CD4-positive, alpha-beta T cell treated with Interleukin-4 for 1 hour (primary cell): ENCODE results near the gene ANO2.

ENCODE experiments used
- DNase-seq, 2 donors: peaks; one replicate each; pipeline ENCODE4 v3.0.0-alpha.2; 2020 to 2022

The ANO2 gene

DNA sequence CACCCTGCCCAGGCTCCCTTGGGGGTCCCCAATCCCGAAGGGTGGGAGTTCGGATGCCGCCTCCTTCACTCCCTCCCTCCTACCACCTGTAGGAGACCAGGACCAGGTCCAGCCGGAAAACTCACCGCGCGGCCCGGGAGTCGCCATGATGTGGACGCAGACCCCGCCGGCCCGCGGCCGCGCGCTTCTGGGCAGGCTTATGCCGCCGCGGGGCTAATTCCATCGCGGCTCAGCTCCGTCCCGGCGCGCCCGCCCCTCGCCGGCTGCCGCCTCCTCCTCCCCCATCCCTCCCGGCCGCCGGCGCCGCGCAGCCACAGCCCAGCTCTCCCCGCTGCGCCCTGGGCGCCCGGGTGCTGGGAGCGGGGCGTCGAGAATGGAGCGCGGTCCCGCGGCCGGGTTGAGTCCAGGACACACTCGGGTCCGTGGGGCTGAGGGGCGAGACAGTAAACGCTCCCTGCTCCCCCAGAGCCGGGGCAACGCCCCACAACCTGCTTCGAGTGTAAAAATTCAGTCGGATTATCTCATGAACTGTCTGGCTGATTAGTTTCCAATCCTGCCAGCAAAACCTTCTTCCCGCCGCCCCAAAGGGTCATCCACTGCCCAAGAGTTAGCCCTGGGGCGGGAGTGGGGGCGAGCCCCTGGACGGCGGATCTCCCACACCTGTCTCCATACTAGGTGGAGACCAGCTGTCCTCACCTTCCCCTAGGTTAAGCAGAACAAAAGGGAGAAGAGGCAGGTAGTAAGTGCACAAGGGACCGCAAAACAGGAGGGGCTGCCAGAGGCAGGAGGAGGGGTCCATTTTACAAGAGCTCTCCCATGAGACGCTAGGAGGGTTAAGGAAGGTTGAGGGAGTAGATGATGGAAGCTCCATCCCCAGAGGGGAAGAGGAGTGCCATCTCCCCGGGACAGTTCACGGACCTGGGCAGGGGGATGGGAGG, at the start of gene ANO2:
ANO2 (minus strand) TSS at position 189 of the 938 bp plus-strand sequence; CDS start at position 147, 42 bp downstream.
- no peak for DNase-seq

DNA sequence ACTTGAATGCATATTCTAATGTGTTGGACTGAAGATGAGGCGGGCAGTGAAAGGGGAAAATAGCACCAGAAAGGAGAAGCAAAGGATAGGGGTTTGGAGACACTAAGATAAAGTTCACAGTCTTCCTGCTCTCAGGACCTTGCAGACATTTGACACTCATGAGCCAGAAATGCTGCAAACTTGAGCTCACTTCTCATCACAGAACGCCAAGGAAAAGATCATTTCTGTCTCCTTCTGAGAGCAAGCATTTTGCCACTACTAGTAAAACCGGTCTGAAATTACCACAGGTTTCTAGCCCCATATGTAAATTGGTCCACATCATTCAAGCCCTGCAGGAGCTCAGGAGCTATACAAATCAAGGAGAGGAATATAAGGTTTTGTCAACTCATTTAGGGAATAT, 44.6 kb upstream of the ANO2 start:
- DNase-seq, result no peak

DNA sequence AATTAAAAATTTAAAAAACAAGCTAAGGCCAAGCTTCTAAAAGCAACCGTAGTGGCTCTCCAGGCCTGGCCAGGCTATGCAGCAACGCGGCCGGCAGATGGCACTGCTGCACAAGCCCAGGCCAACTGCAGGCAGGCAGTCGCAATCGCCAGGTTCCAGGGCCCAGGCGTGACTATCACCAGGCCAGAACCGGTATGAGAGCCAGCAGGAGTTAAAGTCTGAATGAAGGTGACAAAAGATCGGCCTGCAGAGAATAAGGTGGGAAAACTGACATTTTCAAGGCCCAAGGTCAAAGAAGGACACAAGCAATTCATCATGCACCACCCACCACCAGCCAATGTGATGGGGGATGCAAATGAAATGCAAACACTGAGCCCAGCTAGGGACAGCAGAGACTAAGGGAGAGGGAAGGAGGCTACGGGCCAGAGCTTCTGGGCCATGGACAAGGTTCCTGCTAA, 43.6 kb upstream of the ANO2 start:
- peak; percentile 58 to 65 for DNase-seq

DNA sequence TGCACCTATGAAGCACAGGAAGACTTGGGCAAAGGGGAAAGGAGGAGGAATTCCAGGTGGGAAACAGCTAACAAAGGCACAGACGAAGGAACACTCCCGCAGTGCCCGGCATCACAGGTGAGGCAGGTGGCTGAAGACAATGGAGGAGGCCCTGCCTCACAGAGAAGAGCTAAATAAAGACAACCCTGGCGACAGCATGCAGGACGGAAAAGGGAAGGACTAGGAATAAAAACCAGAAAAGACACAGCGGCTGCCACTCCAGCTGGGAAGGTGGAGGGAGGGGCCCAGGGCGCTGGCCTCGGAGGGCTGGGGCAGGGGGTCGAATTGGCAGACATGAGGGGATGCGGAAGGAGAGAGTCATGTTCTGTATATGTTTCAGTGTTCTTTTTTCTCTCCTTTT, 43.0 kb upstream of the ANO2 start:
- no peak for DNase-seq

DNA sequence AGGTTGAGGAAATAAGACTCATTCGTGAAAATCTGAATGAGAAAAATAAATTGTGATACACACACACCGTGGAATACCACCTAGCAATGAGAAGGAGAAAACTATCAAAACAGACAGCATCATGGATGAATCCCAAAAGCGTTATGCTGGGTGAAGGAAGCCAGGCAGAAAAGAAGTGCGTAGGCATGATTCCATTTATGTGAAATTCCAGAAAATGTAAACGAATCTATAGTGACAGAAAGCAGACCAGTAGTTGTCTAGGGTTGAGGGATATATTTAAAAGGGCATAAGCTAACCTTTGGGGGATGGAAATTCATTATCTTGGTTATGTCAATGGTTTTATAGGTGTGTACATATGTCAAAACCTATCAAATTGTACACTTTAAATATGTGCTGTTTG, 42.5 kb upstream of the ANO2 start:
- no peak for DNase-seq

DNA sequence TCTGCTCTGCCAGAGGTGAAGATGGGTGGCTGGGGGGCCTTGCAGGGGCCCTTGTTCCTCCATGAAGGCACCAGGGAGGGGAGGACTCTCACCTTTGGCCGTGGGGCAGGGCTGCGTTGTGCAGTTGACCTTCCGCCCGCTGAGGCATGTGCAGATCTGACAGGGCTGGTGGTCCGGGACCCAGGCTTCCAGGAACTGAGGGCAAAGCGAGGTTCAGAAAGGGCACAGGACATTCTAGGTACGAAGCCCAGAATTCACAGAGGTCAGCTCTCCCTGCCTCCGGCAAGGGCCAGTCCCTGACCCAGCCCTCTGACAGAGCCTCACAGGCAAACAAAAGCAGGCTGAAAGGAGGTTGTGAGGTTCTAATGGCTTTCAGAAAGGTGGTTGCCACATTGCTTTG, 40.4 kb upstream of the ANO2 start:
- DNase-seq, result no peak

DNA sequence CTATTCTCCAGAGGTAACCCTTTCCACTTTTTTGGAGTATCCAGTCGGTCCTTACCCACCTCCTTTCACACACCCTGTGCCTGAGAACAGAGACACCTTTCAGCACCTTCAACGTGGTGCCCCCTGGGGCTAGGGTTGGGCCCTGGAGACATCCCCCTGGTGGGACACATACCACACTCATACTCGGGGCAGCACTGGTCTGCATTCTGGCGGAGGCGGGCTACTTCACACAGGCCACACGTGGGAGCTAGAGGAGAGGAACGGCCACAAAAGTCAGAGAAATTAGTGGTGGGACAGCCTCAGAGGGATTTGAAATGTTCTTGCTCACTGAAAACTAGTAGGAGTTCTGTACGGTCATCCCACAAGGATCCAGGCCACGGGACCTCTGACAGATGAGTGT, 39.8 kb upstream of the ANO2 start:
- DNase-seq, result no peak

DNA sequence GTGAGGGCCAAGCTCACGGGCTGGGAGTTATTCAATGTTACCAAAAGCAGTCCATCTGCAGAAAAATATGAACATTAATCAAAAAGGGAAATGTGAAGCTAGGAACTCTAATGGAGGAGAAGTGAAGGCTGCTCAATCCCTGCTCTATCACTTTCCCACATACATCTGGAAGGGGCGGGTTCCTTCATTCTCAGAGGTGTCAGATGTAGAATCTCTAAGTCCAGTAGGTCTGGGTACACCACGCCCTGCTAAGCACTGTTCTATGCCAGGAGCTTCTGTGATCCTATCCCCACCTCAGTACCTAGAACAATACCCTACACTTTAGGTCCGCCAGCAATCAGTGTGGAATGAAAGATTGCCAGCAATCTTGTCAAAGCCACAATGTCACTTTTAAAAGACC, 37.0 kb upstream of the ANO2 start:
- DNase-seq, result no peak

DNA sequence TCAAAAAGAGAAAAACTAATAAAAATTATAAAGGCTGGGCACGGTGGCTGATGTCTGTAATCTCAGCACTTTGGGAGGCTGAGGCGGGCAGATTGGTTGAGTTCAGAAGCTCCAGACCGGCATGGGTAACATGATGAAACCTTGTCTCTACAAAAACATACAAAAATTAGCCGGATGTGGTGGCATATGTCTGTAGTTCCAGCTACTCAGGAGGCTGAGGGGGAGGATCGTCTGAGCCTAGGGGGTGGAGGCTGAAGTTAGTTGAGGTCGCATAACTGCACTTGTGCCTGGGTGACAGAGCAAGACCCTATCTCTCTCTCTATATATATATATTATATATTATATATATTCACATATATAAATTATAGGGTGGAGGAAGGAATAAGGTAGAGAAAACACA, 32.5 kb upstream of the ANO2 start:
- DNase-seq, result no peak

DNA sequence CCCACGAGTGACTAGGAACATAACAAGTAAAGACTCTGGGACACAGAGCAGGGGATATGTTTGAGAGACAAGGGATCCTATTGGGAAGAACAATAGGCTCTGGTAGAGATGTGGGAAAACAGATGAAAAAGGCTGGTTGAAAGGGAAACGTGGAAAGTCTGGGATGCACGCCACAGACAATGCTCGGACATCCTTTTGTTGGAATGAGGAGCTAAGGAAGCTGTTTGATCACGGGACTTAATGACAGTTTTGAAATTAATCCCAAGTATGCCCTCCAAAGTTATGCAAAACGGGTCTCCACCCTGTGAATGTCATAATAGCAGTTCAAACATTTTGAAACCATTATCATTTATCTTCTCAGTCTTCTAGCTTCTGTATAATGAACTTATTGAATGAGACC, 31.7 kb upstream of the ANO2 start:
- DNase-seq, result no peak

DNA sequence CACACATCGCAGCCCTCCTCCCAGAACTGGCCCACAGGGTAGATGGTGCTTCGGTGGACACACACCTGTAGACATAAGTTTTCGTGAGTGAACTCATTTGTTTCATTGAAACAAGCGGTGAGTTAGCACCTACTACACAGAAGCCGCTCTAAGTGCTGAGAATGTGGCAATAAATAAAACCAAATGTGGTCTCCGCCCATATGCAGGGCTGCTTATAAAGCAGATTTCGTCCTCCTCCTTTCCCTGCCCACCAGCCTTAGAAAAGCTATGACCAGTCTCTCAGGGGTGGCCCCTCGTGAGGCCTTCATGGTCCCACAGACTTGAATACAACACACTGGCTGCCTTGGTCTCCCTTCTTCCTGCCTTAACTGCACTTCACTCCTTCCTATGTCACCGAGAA, 31.1 kb upstream of the ANO2 start:
- no peak for DNase-seq

DNA sequence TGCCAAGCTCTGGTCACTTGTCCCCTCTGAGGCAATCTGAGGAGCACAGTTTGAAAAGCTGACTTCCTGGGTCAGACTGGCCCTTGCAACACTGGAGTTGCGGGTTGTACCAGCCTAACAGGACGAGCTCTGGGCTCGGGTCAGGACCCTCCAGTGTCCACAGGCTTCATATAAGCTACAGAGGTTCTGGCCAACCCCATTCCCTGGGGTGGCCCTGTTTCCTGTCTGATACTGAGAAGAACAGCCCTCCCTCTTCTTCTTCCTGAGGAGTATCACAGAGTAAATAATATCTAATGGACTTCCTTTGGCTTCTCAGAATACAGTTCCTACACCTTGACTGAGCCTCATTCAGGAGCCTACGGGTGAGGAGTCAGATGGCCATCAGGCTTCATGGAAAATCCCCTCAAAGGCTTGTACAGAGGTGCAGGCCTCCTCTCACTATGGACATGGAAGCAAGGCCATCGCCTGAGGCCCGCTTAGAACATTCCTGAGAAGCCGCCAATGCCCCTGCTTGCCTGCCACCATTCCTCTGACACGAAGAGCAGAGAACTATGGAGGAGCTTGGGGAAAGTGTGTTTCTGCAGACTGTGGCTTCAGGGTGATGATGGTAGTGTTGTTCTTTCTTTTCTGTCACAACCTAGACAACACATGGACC, 28.5 kb upstream of the ANO2 start:
- no peak for DNase-seq

DNA sequence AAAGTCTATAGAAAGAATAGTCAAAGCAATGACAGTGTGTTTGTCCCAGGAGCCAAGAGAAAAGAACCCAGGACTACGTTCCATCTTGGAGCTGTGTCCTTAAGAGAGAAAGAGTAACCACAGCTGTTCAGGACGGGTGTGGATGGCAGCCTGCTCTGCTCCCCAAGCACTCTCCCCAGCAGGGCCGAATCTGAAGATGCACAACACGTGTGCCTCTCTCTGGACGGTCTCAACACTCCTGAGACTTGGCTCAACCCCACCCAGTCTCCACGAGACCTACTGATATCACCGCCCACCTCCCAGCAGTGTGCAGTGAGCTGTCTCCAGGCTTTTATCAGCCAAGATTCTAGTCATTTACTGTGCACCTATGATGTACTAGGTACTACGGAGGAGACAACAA, 27.3 kb upstream of the ANO2 start:
- no peak for DNase-seq

DNA sequence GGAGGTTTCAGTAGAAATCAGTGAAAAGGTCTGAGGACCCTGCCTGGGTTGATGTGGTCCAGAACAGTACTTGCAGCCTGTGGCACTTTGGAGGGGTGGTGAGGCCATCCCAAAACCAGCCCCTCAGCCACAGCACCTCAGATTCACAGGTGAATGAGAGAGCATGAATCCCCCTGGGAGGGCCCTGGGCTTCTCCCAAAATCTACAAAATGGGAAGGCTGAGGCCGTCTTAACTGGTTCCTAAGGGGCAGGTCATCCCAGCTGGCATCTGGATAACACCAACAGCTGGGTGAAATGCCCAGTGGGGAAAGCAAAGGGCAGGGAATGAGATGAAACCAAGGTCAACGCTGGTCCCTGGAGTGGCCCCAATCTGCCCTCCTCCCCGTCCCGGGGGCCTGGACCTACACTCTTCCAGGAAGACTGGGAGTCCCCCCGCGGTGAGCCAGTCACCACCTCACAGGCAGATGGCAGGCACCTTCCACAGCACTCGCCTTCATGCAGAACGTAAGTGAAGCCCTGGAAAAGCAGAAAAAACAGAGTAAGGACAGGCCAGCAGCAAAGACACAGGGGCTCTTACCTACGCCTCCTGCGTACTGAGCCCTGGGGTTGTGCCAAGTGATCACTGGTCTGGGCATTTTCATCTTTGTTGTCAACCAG, 26.3 kb upstream of the ANO2 start:
- DNase-seq, result no peak

DNA sequence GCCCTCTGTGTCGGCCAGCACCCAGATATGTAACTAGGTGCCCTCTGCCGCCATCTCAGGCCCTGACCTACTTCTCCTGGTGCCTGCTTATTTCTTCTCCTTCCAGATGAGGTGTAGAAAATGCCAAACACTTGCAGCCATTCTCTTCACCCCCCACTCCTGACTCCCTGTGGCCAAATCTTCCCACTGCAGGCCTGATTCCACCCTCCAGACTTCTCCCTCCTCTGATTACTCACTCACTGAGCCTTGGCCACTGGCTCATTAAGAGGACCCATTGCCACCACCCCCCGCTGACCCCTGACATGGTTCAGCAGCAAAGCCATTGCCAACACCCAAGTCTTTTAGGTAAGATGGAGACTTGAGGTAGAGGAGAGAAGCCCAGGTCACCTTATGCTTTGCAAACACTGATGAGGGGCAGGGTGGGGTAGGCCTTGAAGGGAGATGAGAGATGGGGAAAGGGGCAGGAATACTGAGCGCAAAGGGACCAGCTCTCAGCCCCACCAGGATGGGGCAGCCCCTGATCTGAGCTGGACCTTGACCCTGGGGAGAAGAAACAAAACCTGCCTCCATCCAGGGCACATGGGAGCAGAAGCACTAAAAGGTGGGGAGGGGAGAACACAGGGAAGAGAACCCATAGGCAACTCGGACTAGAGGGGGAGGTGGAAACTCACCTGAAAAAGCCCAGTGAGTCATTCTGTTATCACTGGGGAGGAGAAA, 25.1 kb upstream of the ANO2 start:
- DNase-seq, result no peak

DNA sequence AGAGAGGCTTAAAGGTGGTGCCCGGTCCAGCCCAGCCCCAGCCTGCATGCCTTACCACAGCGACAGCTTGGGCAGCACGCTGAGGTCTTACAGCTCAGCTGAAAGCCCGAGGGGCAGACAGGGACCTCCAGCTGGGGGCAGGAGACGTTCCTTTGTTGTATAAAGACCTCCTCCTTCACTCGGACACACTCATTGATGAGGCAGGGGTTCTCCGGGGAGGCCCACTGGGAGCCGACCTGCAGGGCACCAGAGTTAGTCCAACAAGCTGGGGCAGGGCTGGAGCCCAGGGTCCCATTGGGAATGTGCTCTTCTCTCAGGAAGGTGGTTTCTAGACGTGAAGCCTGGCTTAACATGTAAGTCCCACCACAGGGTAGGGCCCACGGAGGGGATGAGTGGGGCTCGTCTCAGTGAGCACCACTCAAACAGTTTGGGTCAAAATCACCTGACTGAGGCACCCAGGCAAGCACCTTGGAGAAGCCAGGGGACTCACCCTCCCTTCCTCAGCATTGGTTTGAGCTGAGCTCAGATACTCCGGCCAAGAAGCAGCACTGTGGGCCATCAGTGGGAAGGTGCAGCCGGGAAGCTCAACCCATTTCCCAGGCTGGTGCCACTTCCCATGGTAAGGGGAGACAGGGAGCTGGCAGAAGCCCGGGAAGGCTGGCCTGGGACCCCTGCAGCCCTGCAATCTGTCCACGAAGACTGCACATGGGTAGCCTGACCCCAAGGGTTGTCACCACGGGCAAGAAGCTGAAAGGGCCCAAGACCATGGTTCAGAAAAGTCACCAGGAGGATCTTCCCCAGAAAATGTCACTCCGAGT, 24.3 kb upstream of the ANO2 start:
- DNase-seq, result no peak

DNA sequence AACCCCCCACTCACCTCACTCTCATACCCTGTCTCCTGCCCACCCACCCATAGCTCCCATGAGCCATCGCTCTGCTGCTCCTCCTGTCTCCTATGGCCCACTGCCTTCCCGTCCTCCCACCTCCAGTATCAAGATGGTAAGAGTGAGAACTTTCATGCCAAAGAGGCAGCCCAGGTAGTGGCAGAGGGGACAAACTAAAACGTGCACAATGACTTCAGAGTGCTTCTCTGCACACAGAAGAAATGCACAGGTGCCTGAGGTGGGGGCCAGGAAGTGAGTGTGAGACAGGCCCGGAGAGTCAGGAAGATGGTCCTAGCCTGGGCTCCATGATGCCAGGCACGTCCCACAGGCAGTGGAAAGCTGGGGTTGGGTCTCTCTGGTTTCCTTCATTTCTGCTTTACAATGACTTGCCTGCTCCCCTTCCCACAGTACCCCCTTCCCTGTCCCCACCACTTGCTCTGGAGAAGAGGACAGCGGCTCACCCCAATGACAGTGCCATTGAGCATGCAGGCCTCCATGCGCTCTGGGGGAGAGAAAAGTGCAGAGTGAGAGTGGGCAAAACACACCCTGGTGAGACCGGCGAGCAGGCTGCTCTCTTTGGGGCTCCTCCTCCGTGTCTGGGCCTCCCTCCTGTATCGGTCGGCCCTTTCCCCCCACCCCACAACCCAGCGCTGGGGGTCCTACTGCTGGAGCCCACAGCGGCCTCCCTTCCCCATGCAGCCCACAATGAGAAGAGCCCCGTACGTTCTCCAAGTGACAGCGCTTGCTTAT, 22.8 kb upstream of the ANO2 start:
- no peak for DNase-seq

DNA sequence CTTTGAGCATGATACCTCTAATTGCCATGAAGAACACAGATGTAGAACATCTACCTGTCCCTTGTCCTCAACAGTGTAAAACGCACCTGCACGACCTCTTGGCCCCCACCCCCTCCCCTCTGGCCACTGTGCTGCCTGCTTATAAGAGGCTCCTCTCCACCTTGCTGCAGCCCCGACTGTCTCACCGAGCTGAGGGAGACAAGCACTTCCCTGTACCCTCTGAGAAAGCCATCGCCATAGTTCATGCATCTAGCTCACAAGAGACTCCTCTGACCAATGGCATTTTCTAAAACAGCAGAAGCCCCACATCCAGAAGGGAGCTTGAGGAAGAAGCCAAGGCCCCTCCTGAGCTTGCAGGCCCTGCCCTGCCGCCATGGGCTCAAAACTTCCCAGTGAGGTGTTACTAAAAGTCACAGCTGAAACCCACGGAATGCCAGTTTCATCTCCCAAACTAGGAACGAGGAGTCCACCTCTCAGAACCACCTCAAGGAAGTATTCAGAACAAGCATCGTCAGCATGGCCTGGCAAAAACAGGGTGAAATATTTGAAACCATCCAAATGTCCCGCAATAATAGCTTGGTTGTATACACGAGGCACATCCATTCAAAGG, 21.5 kb upstream of the ANO2 start:
- DNase-seq, result no peak

DNA sequence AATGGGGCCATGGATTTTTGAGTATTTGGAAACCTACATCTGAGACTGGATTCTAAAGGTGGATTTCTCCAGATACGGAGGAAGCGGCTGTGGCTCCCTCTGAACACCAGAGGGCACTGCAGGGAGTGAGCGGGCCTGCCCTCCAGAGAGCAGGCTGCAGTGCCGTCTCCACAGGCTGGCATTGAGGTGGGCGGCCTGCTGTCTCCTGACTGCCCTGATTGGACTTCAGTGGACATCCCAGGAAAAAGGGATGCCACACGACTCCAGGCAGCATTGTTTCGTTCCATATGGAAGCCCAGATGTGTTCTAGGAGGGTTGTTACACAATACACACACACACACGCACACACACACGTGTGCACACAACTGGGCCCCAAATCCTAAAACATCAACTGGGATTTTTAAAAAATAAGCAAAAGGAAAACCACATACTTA, 20.9 kb upstream of the ANO2 start:
- peak; percentile 24 to 25 for DNase-seq
